Measurements from ENCODE around the gene FAXDC2. TPM values are rescaled to one million over a fixed set of nuclear protein-coding genes. Genes with fewer than 3 reads are reported as not detected.
A peak's percentile ranks its signal among the peaks of the same experiment; 100 is the strongest.

FAXDC2 gene
- total RNA-seq, 4 donors from 2014 or later = 1.6 to 30.1 (median 7.3) TPM

DNA sequence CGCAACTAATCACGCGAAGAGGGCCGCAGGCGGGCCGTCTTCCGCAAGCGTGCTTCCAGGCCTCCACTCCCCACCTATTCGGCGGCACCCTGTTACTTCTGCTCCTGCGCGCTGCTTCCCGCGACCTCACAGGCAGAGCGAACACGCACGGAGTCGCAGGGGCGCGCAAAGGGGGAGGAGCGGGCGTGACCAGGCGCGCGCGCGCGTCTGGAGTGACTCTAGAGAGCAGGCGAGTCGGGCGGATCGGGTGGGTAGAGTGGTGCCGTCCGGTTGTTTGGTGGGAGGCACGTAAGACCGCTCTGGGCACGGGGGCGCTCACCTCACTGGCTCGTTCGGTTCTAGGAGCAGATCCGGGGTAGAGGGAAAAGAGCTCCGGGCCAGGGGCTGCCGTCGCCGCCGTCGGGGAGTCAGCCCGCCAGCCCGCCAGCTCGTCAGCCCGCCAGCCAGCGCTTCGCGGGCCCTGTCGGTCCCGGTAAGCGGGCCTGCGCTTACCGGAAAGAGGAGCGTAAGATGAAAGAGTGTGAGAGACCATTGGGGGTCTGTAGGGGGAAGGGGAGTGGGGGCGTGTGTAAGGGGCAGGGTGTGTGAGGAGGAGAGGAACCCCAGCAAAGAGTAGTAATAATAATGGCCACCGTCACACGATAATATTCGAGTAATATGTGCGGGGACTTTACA, 8.0 kb upstream of the FAXDC2 start, which contains the start of gene CNOT8:
Gene CNOT8 (plus strand): TSS at position 331 of the 675 bp plus-strand sequence. CDS start 4,652 bp downstream, outside the sequence.
- DNase-seq = peak; percentile 96
- H3K4me3 ChIP-seq = peak within 1 kb of the TSS; percentile 62 to 93 (median 82)
- WGBS, 2 donors = 0 to 3% methylated on average over 10 to 21 of the region's 65 CpGs
- no peaks in the 10 kb centered on the region for H3K27me3 ChIP-seq
- intact Hi-C loops (cut with DNase I) = no loop called here
- H3K27ac ChIP-seq = peak within 1 kb of the TSS; percentile 94 to 100 (median 98)
- H3K36me3 ChIP-seq = peaks cover 0 to 19% (median 0%) of the 10 kb centered on the region in 3 donors
- TF ChIP-seq CTCF (IDR thresholded peaks at IDR 0.05) (no peak), POLR2A (IDR thresholded peaks at IDR 0.05) (peak in 3 of 4 donors; percentile 81 to 96 (median 96))
- peaks cover 0 to 56% (median 38%) of the 10 kb centered on the region in 3 donors for H3K4me1 ChIP-seq
- H3K9me3 ChIP-seq = no peaks in the 10 kb centered on the region

DNA sequence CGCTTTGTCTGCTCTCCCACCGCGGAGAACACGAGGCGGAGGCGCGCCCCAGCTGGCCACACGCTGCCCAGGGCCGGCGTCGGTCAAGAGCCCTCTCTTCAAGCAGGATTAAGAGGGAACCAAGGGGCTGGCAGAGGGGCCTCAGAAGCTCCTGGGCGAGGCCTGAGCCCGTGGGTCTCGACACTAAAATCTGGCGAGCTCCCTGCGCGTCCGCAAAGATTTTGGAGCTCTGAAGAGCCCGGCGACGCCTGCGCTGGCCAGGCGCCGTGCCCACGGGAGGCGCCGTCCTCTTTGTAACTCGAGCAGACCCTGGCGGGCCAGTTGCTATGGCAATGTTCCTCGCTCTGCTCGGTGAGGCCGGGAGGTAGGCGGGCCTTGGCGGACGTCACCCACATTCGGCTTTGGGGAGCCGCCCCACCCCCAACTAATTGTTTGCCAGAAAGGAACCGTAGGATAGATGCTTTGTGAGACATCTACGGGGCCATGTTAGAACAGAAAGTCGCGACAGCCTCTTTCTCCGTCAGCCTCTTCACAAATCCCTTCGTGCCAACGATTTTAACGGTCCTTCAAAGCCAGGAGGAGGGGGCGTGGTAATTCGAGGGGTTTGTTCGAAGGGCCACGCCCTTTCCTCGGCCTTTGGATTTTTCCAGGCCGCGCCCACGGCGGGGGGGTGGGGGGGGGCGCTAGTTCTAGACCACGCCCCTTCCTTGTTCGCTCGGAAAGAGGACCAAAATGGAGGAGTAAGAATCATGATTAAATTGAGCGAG, 7.3 kb upstream of the FAXDC2 start:
- 0% methylated on average over 8 to 17 of the region's 59 CpGs for WGBS, 2 donors

GRCh38 chr5:154851351-154851750, 948 bp upstream of the FAXDC2 start:
- DNase-seq = no peak
- Histone ChIP-seq H3K4me1 (peaks cover 0 to 42% (median 10%) of the 10 kb centered on the region in 3 donors), H3K27ac (peak overlapping the region in 3 of 4 donors; percentile 7 to 87 (median 77)), H3K9me3 (no peaks in the 10 kb centered on the region), H3K27me3 (no peaks in the 10 kb centered on the region), H3K4me3 (no peak overlapping the region), H3K36me3 (no peaks in the 10 kb centered on the region)
- no peak for TF ChIP-seq CTCF (IDR thresholded peaks at IDR 0.05)
- no peak for TF ChIP-seq POLR2A (IDR thresholded peaks at IDR 0.05)
- intact Hi-C loops (cut with DNase I) = no loop called here
- 67 to 85% methylated on average over 1 to 3 of the region's 3 CpGs for WGBS, 2 donors

More for the DNA sequence above, 7.3 kb upstream of the FAXDC2 start:
- H3K4me3 ChIP-seq = peak overlapping the region; percentile 62 to 93 (median 82)
- H3K4me1 ChIP-seq = peaks cover 0 to 49% (median 36%) of the 10 kb centered on the region in 3 donors
- intact Hi-C loops (cut with DNase I) = no loop called here
- H3K27ac ChIP-seq = peak overlapping the region; percentile 94 to 100 (median 98)
- H3K36me3 ChIP-seq = peaks cover 0 to 13% (median 0%) of the 10 kb centered on the region in 3 donors
- TF ChIP-seq POLR2A (IDR thresholded peaks at IDR 0.05) = peak in 2 of 4 donors; percentile 50 to 67
- peak in 2 of 6 experiments; percentile 9 to 13 for TF ChIP-seq CTCF (IDR thresholded peaks at IDR 0.05)
- no peaks in the 10 kb centered on the region for H3K9me3 ChIP-seq
- peak; percentile 90 for DNase-seq
- no peaks in the 10 kb centered on the region for H3K27me3 ChIP-seq

GRCh38 chr5:154849791-154850201, 607 bp downstream of the FAXDC2 start:
- Histone ChIP-seq H3K9me3 (no peaks in the 10 kb centered on the region), H3K36me3 (no peaks in the 10 kb centered on the region), H3K27me3 (no peaks in the 10 kb centered on the region), H3K4me3 (peak overlapping the region; percentile 23 to 67 (median 52)), H3K4me1 (peaks cover 0 to 45% (median 10%) of the 10 kb centered on the region in 3 donors), H3K27ac (peak overlapping the region; percentile 56 to 88 (median 82))
- no peak for DNase-seq
- TF ChIP-seq POLR2A (IDR thresholded peaks at IDR 0.05) (no peak), CTCF (IDR thresholded peaks at IDR 0.05) (no peak)
- intact Hi-C loops (cut with DNase I) = no loop called here
- WGBS, 2 donors = 11 to 28% methylated on average over 2 of the region's 2 CpGs
